ENCODE results near the gene PDGFB.

Gene PDGFB

DNA sequence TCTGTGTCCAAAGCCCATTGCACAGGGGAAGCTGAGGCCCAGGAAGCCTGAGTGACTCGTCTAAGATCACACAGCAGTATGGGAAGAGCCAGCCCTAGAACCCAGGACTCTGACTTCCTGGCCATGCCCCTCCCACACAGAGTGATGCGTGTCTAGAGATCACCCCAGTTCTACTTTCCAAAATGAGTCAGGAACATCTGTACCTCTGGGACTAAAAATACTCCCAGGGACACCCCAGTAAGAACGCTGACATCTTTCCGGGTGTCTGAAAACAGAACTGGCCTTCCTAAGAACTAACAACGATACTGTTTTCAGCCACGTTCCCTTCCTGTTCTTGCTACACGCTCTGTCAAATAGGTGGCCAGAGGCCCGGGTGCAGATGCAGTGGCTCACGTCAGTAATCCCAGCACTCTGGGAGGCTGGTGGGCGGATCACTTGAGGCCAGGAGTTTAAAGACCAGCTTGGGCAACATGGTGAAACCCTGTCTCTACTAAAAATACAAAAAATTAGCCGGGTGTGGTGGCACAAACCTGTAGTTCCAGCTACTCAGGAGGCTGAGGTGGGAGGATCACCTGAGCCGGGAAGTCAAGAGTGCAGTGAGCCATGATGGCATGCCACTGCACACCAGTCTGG, 21.7 kb upstream of the PDGFB start:
- Histone ChIP-seq H3K27me3 (ENCODE audit: control insufficient read depth in 2 of 2, insufficient read depth in 2 of 2, low read length in 2 of 2) (no peaks in the 10 kb centered on the region), H3K27ac (ENCODE audit: low read depth in 2 of 2, low read length in 2 of 2) (peak overlapping the region in 1 of 2 donors; percentile 7), H3K36me3 (ENCODE audit: control insufficient read depth in 2 of 2, insufficient read depth in 2 of 2, low read length in 2 of 2) (no peaks in the 10 kb centered on the region), H3K4me3 (ENCODE audit: low read length in 2 of 2) (no peak overlapping the region), H3K4me1 (ENCODE audit: control insufficient read depth in 2 of 2, insufficient read depth in 2 of 2, low read length in 2 of 2) (no peaks in the 10 kb centered on the region), H3K9me3 (ENCODE audit: control insufficient read depth in 2 of 2, low read length in 2 of 2) (peaks cover 2 to 4% of the 10 kb centered on the region in 2 donors), H3K9ac (ENCODE audit: low read depth in 1 of 2, low read length in 2 of 2) (no peak overlapping the region)

DNA sequence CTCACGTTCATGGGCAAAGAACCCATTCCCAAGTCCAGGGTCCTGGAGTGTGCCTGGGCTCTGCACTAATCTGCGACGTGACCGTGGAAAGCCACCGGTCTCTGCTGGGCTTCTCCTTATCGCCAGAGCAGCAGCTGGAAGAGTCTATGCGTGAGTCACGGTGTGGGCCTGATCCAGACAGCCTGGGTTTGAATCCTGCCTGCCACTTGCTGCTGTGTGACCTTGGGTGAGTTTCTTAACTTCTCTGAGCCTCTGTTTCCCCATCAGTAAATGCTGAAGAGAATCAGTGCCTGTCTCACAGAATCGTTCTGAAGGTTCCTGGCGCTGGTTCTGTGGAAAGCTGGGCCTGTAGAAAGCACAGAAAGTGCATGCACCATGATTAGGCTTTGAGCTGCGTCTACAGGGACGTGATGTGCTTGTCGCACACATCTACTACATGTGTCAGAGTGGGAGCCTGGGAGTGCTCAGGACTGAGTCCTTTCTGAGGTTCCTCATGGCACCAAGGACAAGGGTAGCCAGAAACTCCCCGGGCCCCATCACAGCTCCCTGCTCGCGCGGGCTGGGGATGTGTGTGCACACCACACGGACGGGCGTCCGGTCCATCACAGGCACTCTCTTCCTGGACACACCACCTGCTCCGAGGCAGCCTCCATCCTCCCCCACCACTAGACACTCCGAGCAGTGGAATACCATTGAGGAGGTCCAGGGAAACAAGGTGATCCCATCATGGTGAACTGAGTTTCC, 20.5 kb upstream of the PDGFB start:
- H3K9me3 ChIP-seq (ENCODE audit: control insufficient read depth in 2 of 2, low read length in 2 of 2): peaks cover 4% of the 10 kb centered on the region in 2 donors
- no peaks in the 10 kb centered on the region for H3K4me1 ChIP-seq (ENCODE audit: control insufficient read depth in 2 of 2, insufficient read depth in 2 of 2, low read length in 2 of 2)
- no peak overlapping the region for H3K4me3 ChIP-seq (ENCODE audit: low read length in 2 of 2)
- H3K9ac ChIP-seq (ENCODE audit: low read depth in 1 of 2, low read length in 2 of 2): no peak overlapping the region
- no peaks in the 10 kb centered on the region for H3K36me3 ChIP-seq (ENCODE audit: control insufficient read depth in 2 of 2, insufficient read depth in 2 of 2, low read length in 2 of 2)
- peak overlapping the region in 1 of 2 donors; percentile 32 for H3K27ac ChIP-seq (ENCODE audit: low read depth in 2 of 2, low read length in 2 of 2)
- H3K27me3 ChIP-seq (ENCODE audit: control insufficient read depth in 2 of 2, insufficient read depth in 2 of 2, low read length in 2 of 2): peaks cover 0 to 2% of the 10 kb centered on the region in 2 donors

DNA sequence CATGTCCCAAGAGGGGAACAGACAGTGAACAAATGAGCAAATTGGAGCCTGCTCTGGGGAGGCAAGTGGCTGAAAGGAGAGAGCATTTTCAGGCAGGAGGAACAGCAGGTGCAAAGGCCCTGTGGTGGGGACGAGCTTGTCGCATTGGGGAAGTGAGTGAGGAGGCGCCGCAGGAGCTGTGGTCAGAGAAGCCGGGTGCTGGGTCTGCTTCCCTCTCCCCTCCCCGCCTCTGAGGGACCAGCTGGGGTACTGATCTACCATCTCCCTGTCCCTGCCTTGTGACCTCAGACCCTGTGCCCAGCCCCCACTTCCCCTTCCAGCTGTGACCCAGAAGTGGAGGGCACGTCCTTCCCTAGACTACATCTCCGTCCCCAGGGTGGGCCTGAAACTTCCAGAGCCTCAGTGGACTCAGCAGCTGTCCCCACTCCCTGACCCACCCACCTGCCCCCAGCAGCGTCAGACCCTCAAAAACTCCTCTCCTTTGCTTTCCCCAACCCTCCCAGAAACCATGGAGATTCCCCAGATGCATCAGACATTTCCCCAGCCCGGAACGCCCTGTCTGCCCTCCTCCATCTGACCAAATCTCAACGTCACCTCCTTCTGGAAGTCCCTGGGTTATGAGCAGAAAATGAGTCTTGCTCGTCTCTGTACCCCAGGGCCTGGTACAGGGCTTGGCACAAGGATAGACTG, 19.7 kb upstream of the PDGFB start:
- Histone ChIP-seq H3K27me3 (ENCODE audit: control insufficient read depth in 2 of 2, insufficient read depth in 2 of 2, low read length in 2 of 2) (peaks cover 0 to 2% of the 10 kb centered on the region in 2 donors), H3K9ac (ENCODE audit: low read depth in 1 of 2, low read length in 2 of 2) (no peak overlapping the region), H3K9me3 (ENCODE audit: control insufficient read depth in 2 of 2, low read length in 2 of 2) (peaks cover 4% of the 10 kb centered on the region in 2 donors), H3K4me1 (ENCODE audit: control insufficient read depth in 2 of 2, insufficient read depth in 2 of 2, low read length in 2 of 2) (no peaks in the 10 kb centered on the region), H3K4me3 (ENCODE audit: low read length in 2 of 2) (no peak overlapping the region), H3K27ac (ENCODE audit: low read depth in 2 of 2, low read length in 2 of 2) (peak overlapping the region in 1 of 2 donors; percentile 32), H3K36me3 (ENCODE audit: control insufficient read depth in 2 of 2, insufficient read depth in 2 of 2, low read length in 2 of 2) (no peaks in the 10 kb centered on the region)

DNA sequence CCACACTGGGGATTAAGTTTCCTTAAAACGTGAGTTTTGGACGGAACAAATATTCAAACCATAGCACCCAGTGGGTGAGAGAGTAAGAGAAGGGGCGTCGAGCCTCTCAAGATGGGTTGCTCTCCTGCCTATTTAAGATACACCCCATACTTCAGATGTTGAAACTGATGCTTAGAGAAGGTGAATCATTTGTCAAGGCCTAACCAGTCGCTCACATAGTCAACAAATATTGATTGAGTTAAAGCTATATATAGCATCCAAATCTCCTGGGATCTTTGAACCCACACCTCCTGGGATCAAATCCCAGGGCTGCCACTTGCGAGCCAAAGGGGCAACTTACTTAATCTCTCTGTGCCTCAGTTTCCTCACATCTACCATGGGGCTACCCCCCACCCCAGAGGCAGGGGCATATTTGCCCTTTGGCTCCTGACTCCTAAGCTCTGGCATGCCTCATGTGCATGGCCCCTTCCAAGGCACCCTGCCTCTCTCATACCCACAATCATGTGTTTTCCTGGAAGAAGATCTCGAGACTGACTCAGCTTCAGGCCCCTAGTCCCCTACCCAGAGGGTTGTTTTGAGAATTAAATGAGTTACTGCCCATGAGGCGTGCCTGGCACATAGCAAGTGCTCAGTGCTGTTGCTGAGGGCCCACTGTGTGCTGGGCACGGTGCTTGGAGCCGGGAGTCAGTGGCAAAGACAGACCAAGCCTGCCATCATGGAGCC, 19.0 kb upstream of the PDGFB start:
- Histone ChIP-seq H3K4me3 (ENCODE audit: low read length in 2 of 2) (no peak overlapping the region), H3K36me3 (ENCODE audit: control insufficient read depth in 2 of 2, insufficient read depth in 2 of 2, low read length in 2 of 2) (no peaks in the 10 kb centered on the region), H3K4me1 (ENCODE audit: control insufficient read depth in 2 of 2, insufficient read depth in 2 of 2, low read length in 2 of 2) (no peaks in the 10 kb centered on the region), H3K27me3 (ENCODE audit: control insufficient read depth in 2 of 2, insufficient read depth in 2 of 2, low read length in 2 of 2) (peaks cover 0 to 2% of the 10 kb centered on the region in 2 donors), H3K27ac (ENCODE audit: low read depth in 2 of 2, low read length in 2 of 2) (no peak overlapping the region), H3K9ac (ENCODE audit: low read depth in 1 of 2, low read length in 2 of 2) (no peak overlapping the region), H3K9me3 (ENCODE audit: control insufficient read depth in 2 of 2, low read length in 2 of 2) (peaks cover 4% of the 10 kb centered on the region in 2 donors)

DNA sequence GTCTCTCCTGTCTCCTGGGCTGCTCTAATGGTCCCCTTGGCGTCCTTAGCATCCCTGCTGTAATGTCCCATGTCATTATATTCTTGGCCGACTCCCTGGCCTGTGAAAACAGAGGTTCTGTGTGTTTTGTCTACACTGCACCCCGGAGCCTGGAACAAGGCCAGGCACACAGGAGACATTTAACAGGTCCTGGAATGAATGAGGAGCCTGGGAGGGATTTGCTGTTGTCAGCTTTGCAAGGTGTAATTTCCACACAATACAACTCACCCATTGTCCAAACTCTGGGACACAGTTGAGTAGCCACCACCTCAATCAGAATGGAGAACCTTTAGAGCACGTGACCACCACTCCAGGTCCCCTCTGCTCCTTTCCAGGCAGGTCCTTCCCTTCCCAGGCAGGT, 14.9 kb upstream of the PDGFB start:
- H3K27ac ChIP-seq (ENCODE audit: low read depth in 2 of 2, low read length in 2 of 2): no peak overlapping the region
- H3K9me3 ChIP-seq (ENCODE audit: control insufficient read depth in 2 of 2, low read length in 2 of 2): peaks cover 4% of the 10 kb centered on the region in 2 donors
- no peaks in the 10 kb centered on the region for H3K4me1 ChIP-seq (ENCODE audit: control insufficient read depth in 2 of 2, insufficient read depth in 2 of 2, low read length in 2 of 2)
- no peak overlapping the region for H3K9ac ChIP-seq (ENCODE audit: low read depth in 1 of 2, low read length in 2 of 2)
- peaks cover 0 to 2% of the 10 kb centered on the region in 2 donors for H3K27me3 ChIP-seq (ENCODE audit: control insufficient read depth in 2 of 2, insufficient read depth in 2 of 2, low read length in 2 of 2)
- H3K36me3 ChIP-seq (ENCODE audit: control insufficient read depth in 2 of 2, insufficient read depth in 2 of 2, low read length in 2 of 2): no peaks in the 10 kb centered on the region
- no peak overlapping the region for H3K4me3 ChIP-seq (ENCODE audit: low read length in 2 of 2)

DNA sequence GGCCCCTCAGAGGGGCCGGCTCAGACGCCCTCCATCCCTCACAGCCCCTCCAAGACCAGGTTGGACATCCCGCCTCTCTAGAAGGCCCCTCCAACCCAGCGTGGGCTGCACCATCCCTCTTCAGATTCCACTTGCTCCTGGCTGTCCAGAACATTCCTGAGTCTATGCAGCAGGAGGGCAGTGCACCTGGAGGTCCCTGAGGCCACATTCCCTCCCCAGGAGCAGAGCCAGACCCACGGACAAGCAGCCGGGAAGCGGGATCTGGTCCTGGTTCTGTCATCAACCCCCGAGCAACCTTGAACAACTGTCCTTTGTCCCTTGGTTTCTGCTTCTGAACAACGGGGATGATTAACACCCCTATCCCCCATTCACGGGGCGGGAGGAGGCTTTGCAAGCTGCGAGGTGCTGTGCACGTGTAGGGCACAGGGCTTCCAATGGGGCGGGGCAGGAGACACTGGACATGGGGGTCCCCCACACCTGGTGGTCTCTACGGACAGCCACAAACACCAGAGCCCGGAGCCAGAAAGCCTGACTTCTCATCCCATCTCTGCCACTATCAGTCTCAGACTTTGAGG, 13.2 kb upstream of the PDGFB start:
- H3K4me3 ChIP-seq (ENCODE audit: low read length in 2 of 2): no peak overlapping the region
- no peaks in the 10 kb centered on the region for H3K36me3 ChIP-seq (ENCODE audit: control insufficient read depth in 2 of 2, insufficient read depth in 2 of 2, low read length in 2 of 2)
- H3K9me3 ChIP-seq (ENCODE audit: control insufficient read depth in 2 of 2, low read length in 2 of 2): peaks cover 4% of the 10 kb centered on the region in 2 donors
- H3K27ac ChIP-seq (ENCODE audit: low read depth in 2 of 2, low read length in 2 of 2): no peak overlapping the region
- H3K27me3 ChIP-seq (ENCODE audit: control insufficient read depth in 2 of 2, insufficient read depth in 2 of 2, low read length in 2 of 2): peaks cover 0 to 11% of the 10 kb centered on the region in 2 donors
- H3K9ac ChIP-seq (ENCODE audit: low read depth in 1 of 2, low read length in 2 of 2): no peak overlapping the region
- peaks cover 2 to 6% of the 10 kb centered on the region in 2 donors for H3K4me1 ChIP-seq (ENCODE audit: control insufficient read depth in 2 of 2, insufficient read depth in 2 of 2, low read length in 2 of 2)

DNA sequence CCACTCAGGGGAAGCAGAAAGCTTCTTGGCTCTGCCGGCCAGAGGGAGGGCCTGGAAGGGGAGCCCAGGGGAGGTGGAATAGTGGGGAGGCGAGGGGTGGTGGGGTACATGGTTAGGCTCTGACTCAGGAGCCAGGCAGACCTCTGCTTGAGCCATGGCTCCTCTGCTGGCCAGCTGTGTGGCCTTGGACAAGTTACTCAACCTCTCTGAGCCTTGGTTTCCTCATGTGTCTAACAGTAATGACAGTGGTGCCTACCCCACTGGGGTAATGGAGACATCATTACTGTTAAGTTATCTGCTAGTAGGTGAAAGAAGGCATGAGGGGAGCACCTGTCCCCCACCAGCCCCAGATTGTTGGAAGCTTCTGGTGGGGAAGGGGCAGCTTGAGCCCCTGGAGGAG, 12.2 kb upstream of the PDGFB start:
- Histone ChIP-seq H3K4me1 (ENCODE audit: control insufficient read depth in 2 of 2, insufficient read depth in 2 of 2, low read length in 2 of 2) (peaks cover 2 to 11% of the 10 kb centered on the region in 2 donors), H3K9me3 (ENCODE audit: control insufficient read depth in 2 of 2, low read length in 2 of 2) (peaks cover 4% of the 10 kb centered on the region in 2 donors), H3K36me3 (ENCODE audit: control insufficient read depth in 2 of 2, insufficient read depth in 2 of 2, low read length in 2 of 2) (no peaks in the 10 kb centered on the region), H3K4me3 (ENCODE audit: low read length in 2 of 2) (no peak overlapping the region), H3K27me3 (ENCODE audit: control insufficient read depth in 2 of 2, insufficient read depth in 2 of 2, low read length in 2 of 2) (peaks cover 8 to 21% of the 10 kb centered on the region in 2 donors), H3K27ac (ENCODE audit: low read depth in 2 of 2, low read length in 2 of 2) (no peak overlapping the region), H3K9ac (ENCODE audit: low read depth in 1 of 2, low read length in 2 of 2) (no peak overlapping the region)

DNA sequence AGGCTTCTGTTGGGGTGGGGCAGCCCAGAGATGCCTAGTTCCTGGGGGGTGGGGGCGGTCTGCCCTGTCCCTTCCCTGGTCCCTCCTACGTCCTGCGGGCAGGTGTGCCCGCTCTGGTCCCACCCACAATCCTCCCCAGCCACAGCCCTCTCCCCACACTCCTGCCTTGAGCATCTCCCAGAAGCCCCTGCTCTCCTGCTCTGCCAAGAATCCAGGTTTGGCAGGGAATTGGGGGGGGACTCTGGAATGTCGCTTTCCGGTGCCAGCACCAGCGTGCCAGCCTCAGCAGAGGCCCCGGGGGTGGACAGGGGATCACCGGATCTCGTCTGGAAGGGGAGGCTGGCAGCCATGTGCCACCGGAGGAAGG, 11.4 kb upstream of the PDGFB start:
- peaks cover 2 to 11% of the 10 kb centered on the region in 2 donors for H3K4me1 ChIP-seq (ENCODE audit: control insufficient read depth in 2 of 2, insufficient read depth in 2 of 2, low read length in 2 of 2)
- peaks cover 0 to under 1% of the 10 kb centered on the region in 2 donors for H3K9me3 ChIP-seq (ENCODE audit: control insufficient read depth in 2 of 2, low read length in 2 of 2)
- no peak overlapping the region for H3K9ac ChIP-seq (ENCODE audit: low read depth in 1 of 2, low read length in 2 of 2)
- H3K27me3 ChIP-seq (ENCODE audit: control insufficient read depth in 2 of 2, insufficient read depth in 2 of 2, low read length in 2 of 2): peaks cover 10 to 29% of the 10 kb centered on the region in 2 donors
- H3K27ac ChIP-seq (ENCODE audit: low read depth in 2 of 2, low read length in 2 of 2): no peak overlapping the region
- H3K36me3 ChIP-seq (ENCODE audit: control insufficient read depth in 2 of 2, insufficient read depth in 2 of 2, low read length in 2 of 2): no peaks in the 10 kb centered on the region
- H3K4me3 ChIP-seq (ENCODE audit: low read length in 2 of 2): no peak overlapping the region

DNA sequence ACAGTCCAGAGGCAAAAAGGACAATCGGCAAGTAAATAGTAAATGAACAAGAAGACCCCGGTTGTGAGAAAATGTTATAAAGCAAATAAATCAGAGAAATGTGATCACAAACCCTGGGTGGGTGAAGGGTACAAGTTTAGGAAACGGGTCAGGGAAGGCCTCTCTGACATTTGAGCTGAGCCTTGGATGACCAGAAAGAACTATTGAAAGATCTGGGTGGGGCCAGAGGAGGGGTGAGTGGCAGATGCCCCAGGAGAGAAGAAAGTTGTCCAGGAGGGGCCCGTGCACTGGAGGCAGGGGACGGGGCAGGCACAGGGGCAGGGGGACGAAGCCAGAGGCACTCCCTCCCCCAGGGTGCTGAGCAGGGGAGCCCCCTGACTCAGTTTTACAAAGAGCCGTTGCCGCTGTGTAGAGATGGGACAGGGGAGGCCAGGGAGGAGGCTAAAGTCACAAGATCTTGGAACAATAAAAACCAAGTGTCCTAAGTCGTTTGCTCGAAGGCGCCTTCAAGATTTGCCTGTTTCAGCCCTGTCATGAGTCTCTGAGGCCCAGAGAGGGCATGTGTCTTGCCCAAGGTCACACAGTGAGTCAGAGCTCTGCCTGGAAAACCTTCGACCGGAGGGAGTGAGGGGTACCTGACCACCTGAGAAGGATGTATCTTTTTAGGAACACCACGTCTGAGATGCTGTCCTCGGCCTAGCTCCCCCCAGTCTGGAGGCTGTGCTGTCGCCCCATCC, 10.8 kb upstream of the PDGFB start:
- Histone ChIP-seq H3K27me3 (ENCODE audit: control insufficient read depth in 2 of 2, insufficient read depth in 2 of 2, low read length in 2 of 2) (peaks cover 12 to 32% of the 10 kb centered on the region in 2 donors), H3K4me3 (ENCODE audit: low read length in 2 of 2) (no peak overlapping the region), H3K9me3 (ENCODE audit: control insufficient read depth in 2 of 2, low read length in 2 of 2) (no peaks in the 10 kb centered on the region), H3K36me3 (ENCODE audit: control insufficient read depth in 2 of 2, insufficient read depth in 2 of 2, low read length in 2 of 2) (no peaks in the 10 kb centered on the region), H3K27ac (ENCODE audit: low read depth in 2 of 2, low read length in 2 of 2) (peak overlapping the region in 1 of 2 donors; percentile 33), H3K9ac (ENCODE audit: low read depth in 1 of 2, low read length in 2 of 2) (no peak overlapping the region), H3K4me1 (ENCODE audit: control insufficient read depth in 2 of 2, insufficient read depth in 2 of 2, low read length in 2 of 2) (peaks cover 2 to 11% of the 10 kb centered on the region in 2 donors)
